GM18499 (cell line): Measurements from ENCODE around the gene ZNF710.
"Not testable (repeated sequence)": the region's sequence is repeated elsewhere in the genome, so short reads cannot be mapped to it uniquely, and the experiment has no call there.

Experiments used
- ATAC-seq: cut with Tn5 transposase; IDR thresholded peaks from one replicate; pipeline ENCODE4 v1.9.1; 2021; ENCODE audit warnings: moderate number of reproducible peaks; ENCODE audit not compliant: insufficient read depth, unreplicated experiment

The ZNF710 gene, protein sequence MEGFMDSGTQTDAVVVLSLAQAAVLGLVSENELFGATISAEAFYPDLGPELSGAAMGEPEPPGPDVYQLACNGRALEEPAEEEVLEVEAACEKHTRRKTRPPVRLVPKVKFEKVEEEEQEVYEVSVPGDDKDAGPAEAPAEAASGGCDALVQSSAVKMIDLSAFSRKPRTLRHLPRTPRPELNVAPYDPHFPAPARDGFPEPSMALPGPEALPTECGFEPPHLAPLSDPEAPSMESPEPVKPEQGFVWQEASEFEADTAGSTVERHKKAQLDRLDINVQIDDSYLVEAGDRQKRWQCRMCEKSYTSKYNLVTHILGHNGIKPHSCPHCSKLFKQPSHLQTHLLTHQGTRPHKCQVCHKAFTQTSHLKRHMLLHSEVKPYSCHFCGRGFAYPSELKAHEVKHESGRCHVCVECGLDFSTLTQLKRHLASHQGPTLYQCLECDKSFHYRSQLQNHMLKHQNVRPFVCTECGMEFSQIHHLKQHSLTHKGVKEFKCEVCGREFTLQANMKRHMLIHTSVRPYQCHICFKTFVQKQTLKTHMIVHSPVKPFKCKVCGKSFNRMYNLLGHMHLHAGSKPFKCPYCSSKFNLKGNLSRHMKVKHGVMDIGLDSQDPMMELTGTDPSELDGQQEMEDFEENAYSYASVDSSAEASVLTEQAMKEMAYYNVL

DNA sequence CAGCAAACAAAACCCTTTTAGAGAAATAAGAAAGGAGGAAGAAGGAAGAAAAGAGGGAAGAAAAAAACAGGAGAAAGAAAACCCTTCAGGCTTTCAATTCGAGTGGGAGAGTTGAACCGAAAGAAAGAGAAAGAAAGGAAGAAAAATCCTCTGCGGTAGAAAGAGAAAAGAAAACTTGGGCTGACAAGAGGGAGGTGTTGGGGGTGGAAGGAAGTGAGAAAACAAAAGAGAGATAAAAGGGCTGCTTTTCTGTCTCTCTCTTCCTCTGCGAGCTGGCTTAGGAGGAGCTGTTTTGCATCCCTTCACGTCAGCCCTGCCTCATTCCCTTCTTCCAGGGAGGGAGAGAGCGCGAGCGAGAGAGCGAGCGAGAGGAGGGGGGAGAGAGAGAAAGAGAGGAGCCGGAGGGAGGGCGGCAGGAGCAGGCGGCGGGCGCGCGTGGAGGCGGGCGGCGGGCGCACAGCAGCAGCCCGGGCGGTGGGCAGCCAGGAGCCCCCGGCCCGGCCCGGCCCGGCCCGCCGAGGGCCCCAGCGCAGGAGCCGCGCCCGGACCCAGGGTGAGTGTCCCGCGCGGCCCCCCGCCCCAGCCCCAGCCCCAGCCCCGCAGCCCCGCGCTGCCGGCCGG, at the start of gene ZNF710:
ZNF710 (plus strand) TSS at position 263 of the 621 bp plus-strand sequence. CDS start 65,814 bp downstream, outside the sequence.
- no peak for ATAC-seq

DNA sequence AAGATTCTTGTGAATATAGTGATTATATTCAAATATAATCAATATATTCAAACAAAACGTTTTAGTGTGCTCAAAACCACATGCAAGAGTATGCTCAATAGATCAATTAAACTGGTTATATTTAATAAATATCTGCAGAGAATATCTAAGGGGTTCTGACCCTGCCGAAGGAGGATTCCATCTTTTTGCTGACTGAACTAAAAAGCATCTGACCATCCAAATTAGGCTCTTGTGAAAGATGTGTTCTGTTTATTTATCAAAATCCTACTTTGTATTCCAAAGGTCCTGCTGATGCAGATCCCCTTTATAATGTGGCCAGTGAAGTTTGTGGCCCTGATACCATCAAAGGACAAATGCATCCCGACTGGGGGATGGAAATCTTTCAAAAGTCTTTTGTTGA, 46.6 kb upstream of the ZNF710 start:
- ATAC-seq = no peak

DNA sequence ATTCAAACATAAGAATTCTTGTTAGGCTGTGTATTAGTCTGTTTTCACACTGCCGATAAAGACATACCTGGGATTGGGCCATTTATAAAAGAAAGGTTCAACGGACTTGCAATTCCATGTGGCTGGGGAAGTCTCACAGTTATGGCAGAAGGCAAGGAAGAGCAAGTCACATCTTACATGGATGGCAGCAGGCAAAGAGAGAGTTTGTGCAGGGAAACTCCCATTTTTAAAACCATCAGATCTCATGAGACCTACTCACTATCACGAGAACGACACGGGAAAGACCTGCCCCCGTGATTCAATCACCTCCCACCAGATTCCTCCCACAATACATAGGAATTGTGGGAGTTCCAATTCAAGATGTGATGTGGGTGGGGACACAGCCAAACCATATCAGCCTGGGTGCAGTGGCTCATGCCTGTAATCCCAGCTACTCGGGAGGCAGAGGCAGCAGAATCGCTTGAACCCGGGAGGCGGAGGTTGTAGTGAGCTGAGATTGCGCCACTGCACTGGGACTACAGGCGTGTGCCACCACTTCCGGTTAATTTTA, 45.6 kb upstream of the ZNF710 start:
- ATAC-seq = not testable (repeated sequence)

DNA sequence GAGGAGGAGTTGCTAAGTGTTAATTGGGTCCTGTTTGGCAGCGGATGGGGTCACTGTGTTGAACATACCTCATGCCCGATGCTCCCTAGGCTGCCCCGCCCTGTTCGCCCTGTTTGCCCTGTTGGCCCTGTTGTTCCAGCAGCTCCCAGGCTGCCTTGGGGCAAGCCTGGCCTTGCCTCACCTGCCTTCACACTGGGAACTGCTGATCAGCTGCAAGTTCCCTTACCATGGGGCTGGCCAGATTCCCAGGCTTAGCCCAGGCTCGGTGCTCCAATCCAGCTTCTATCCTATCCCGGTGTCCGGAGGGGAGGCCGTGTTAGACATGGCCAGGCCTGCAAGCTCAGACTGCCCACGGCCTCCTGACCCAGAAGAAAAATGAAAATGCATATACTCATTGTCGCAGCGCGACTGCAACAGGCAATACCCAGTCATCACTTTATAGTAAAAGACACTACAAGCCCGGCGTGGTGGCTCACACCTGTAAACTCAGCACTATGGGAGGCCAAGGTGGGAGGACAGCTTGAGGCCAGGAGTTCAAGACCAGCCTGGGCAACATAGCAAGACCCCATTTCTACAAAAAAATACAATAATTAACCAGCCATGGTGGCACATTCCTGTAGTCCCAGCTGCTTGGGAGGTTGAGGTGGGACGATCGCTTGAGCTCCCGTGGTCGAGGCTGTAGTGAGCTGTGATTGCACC, 42.9 kb upstream of the ZNF710 start:
- ATAC-seq = no peak

DNA sequence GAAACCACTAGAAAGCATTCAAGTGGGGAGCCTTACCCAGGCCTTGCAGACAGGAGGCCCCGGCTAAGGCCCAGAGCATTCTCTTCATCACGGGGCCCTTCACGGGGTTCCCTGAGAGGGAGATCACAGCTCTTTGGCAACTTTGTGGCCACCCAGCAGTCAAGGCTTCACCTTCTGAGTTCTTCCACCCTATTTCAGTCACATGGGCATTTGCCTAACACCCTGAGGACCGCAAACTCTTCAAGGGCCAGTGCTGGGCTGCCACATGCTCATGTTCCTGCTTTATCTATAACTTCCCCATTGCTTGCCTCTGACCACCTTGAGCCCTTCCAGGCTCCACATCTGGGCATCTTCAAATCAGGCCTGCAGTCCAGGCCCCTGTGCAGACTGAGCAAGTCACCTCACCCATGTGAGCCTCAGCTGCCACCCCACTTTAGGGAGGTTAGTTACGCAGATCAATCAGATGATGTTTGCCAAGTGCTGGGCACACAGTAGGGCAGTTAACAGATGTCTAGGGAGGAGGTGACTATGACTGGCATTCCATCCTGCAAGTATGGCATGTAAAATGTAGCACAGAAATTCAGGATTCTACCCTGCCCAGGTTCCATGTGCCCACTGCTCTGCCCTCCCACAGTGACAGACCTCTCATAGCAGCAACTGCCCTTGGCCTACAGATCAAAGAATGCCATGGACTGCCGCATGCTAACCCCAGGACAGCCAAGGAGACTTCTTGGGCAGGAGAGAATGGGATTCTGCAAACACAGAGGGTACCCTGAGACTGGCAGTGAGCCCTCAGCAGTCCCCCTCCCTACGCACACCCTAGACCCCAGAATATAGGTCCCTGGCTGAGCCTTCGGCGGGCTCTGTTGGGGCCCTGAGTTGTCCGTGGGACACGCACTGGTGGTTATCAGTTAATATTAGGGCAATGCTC, 37.6 kb upstream of the ZNF710 start:
- no peak for ATAC-seq

DNA sequence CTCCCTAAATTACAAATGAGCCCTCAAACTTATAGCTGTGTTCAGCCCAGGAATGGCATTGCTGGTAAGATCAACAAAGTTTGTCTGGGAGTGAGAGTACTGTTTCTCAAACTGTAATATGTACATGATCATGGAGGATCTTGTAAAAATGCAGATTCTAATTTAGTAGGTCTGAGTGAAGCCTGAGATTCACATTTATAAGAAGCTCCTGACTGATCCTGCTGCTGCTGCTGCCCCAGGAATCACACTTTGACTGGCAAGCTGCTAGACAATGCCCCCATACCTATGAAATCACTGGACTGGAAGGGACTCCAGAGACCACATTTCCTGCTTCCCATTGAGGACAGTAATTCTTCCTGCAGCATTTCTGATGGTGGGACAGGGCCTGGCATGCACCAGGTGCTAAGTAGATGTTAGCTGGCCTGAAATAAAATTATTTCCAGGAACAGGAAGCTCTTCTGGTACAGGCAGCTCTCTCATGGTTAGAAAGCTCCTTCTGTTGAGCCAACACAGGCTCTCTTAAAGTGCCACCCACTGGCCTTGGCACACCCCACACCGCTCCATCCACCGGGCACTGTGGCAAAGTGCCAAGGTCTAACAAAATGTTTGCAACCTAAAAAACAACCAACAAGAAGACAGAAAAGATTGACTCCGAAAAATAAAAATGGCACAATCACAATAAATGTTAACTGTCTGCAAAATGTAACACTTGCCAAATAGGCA, 36.7 kb upstream of the ZNF710 start:
- ATAC-seq = no peak

DNA sequence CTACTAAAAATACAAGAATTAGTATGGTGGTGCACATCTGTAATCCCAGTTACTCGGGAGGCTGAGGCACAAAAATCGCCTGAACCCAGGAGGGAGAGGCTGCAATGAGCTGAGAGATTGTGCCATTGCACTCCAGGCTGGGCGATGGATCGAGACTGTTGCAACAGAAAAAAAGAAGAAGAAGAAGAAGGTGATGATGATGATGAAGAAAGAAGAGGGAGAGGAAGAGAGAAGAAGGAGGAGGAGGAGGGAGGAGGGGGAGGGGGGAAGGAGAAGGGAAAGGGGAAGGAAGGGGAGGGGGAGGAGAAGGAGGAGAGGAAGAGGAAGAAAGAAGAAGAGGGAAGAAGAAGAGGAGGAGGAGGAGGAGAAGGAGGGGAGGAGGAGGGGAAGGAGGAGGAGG, 33.2 kb upstream of the ZNF710 start:
- no peak for ATAC-seq

DNA sequence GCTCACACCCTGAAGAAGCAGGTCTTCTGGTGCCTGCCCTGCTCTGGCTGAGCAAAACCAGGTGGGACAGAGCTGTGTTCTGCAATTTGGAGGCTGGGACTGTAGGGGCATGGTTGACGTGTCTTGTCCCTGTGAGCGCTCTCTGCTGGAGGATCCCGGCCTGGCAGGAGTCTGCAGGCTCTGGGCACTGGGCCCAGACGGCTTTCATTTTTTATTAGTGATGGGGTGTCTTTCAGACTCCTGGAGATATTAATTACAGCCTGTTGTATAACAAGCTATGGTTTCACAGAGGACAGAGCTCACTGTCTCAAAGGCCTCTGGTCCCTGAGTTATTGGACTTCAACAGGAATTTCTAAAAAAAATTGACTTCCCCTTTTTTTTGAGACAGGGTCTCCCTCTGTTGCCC, 29.5 kb upstream of the ZNF710 start:
- peak; percentile 77 for ATAC-seq

DNA sequence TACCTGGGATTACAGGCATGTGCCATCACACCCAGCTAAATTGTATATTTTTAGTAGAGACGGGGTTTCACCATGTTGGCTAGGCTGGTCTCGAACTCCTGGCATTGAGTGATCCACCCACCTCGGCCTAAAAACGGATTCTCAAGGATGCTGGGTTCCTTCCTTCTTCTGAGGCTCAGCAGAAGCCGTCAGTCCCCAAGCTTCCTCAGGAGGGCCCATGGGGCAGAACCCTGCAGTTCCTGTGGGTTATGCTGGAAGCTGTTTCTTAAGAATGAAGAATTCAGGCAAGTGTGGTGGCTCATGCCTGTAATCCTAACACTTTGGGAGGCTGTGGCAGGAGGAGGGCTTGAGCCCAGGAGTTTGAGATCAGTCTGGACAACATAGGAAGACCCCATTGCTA, 29.0 kb upstream of the ZNF710 start:
- no peak for ATAC-seq

DNA sequence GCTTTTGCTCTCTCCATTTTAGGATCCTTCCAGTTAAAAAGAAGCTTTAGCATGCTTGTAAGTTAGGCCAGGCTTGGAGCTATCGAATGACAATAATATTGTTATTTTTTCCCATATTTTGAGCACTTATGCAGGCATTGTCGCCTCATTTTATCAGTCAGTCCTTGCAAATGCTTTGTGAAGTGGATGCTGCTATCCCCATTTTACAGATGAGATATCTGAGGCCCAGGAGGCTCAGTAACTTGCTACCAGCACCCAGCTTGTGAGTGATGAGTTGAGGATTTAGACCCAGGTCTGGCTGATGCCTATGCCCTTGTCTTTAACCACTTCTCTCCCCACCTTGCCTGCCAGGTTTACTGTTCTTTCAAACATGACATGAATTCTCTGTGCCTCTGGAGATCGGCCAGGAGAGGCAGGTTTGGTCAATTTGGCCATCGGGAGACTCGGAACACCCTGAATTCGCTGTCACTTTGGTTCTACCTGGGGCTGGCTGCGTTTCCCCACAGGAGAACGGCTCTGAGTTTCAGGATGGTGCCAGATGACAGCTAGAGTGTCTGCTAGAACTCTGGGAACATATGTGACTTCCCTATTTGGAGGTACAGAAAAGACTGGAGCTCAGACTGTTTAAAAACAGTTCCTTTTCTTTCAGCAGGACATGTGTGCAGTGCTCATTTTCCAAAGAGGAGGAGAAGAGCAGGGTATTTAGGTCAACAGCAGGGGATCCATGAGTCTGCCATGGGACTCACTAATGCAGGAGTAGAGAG, 25.5 kb upstream of the ZNF710 start:
- no peak for ATAC-seq

DNA sequence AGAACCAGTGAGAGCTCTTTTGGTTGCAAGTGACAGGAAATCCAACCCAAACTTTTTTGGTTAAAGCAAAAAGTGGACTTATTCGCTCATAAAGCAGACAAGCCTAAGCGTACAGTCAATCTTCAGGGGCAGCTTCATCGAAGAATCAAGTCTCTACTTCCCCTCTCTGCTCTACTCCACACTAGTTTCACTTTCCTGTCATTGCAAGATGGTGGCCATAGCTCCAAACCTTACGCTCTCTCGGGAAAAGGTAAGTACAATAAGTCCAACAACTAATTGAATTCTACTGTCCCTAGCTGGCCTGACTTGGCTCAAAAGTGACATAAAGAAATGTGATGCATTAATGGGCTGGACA, 24.9 kb upstream of the ZNF710 start:
- no peak for ATAC-seq

DNA sequence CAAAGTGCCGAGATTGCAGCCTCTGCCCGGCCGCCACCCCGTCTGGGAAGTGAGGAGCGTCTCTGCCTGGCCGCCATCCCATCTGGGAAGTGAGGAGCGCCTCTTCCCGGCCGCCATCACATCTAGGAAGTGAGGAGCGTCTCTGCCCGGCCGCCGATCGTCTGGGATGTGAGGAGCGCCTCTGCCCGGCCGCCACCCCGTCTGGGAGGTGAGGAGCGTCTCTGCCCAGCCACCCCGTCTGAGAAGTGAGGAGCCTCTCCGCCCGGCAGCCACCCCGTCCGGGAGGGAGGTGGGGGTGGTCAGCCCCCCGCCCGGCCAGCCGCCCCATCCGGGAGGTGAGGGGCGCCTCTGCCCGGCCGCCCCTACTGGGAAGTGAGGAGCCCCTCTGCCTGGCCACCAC, 23.3 kb upstream of the ZNF710 start:
- ATAC-seq = not testable (repeated sequence)

DNA sequence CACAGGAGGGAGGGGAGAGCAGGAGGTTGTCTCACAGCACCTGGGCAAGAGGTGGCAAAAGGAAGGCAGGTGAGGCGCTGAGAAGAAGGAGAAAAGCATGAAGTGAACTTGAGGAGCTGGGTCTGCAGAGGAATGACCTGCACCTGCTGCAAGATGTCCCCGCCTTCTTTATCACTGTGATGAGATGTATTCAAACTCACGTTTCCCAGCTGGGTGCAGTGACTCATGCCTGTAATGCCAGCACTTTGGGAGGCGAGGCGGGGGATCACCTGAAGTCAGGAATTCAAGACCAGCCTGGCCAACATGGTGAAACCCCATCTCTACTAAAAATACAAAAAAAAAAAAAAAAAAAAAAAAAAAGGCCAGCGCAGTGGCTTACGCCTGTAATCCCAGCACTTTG, 22.2 kb upstream of the ZNF710 start:
- ATAC-seq = no peak

DNA sequence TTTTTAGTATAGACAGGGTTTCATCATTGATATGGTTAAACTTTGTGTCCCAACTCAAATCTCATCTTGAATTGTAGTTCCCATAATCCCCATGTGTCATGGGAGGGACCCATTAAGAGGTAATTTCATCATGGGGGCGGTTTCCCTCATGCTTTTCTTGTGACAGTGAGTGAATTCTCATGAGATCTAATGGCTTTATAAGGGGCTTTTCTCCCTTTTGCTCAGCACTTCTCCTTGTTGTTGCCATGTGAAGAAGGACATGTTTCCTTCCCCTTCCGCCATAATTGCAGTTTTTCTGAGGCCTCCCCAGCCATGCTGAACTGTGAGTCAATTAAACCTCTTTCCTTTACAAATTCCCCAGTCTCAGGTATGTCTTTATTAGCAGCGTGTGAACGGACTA, 20.2 kb upstream of the ZNF710 start:
- no peak for ATAC-seq

DNA sequence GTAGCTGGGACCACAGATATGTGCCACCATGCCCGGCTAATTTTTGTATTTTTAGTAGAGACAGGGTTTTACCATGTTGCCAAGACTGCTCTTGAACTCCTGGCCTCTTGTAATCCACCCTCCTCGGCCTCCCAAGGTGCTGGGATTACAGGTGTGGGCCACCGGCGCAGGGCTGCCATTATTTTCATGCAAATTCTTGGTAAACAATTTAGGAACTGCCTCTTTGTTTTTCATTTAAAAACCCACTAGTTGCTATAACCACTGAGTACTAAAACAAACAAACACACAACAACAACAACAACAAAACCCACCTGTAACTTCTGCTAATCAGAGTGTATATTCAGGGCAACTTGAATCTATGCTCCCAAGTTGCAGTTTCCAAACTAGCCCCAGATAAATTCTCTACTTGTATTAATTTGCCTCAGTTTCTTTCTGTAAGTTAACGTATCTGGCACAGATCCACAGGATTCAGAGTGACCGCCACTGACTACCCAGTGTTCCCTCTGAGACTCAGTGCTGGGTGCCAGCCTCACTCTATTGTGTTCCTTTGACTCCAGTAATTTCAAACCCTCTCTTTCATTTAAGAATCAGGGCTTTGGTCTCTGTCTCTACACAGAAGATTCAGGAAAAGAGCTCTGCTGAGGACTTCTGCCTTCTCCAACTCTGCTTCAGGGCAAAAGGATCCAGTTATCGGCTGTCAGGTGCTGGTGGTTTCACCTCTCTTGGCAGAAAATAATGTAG, 18.6 kb upstream of the ZNF710 start:
- ATAC-seq = no peak

DNA sequence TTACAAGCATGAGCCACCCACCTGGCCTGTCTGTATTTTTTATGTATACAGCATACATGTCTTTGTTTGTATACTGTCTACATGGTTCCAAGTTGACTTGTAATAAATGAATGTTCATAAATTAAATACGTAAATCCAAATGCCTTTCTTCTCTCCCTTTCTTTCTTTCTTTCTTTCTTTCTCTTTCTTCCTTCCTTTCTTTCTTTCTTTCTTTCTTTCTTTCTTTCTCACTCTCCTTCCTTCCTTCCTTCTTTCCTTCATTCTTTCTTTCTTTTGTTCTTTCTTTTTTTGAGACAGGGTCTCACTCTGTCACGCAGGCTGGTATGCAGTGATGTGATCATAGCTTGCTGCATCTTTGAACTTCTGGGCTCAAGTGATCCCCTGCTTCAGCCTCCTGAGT, 17.1 kb upstream of the ZNF710 start:
- ATAC-seq = no peak

DNA sequence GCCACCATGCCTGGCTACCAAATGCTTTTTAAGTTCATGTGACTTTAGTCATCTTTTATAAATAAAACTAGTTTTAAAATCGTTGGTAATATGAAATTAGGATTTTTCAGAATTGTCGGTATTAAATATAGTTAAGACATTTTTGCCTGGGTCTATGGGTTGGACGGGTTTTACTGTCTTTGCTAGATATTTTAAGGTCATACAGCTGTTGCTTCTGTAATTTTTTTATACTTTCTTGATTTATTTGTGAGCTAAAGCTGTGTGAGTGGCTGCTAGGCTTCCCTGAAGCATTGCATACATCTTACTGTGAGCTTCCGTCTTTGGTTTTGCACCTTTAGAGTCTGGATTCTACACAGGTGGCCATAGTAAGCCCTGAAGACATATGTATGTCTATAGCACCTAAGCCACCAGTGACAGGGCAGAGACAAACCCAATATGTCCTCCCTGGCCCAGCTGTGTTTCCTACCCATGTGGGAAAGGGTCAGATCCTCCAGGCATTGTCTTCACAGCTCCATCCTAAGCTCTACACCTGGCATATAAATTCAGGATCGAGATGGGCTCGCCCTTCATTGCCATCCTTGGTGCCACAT, 16.6 kb upstream of the ZNF710 start:
- ATAC-seq = no peak
